HEK293T (cell line): ENCODE data around the gene UMODL1.

Source experiments
- CTCF ChIA-PET: fragments of 350-600 bp; formaldehyde crosslinking; extraction: SDS; loops from one replicate; lab custom pipeline; 2021; ENCODE audit warnings: antibody characterized with exemption, inconsistent platforms; lab: Yijun Ruan, JAX
- POLR2A ChIA-PET: fragments of 350-600 bp; formaldehyde crosslinking; extraction: SDS; loops from one replicate; lab custom pipeline; 2020; ENCODE audit warnings: antibody characterized with exemption, inconsistent platforms; lab: Yijun Ruan, JAX
- DNase-seq: peaks from one replicate; pipeline ENCODE4 v3.0.0; 2012; ENCODE audit warnings: mixed read lengths; ENCODE audit errors: extremely low spot score
- ARNT ChIP-seq: fragments of 450-650 bp; IDR thresholded peaks from 2 replicates; pipeline ENCODE4 v1.6.1; 2017; ENCODE audit warnings: mild to moderate bottlenecking
- BHLHE40 ChIP-seq: fragments of 450-650 bp; IDR thresholded peaks from 2 replicates; pipeline ENCODE4 v1.6.1; 2016; ENCODE audit warnings: mild to moderate bottlenecking, moderate library complexity, borderline replicate concordance
- CTBP1 ChIP-seq: fragments of 450-650 bp; IDR thresholded peaks from 2 replicates; pipeline ENCODE4 v1.6.1; 2016; ENCODE audit warnings: borderline replicate concordance
- ELF4 ChIP-seq: fragments of 450-650 bp; IDR thresholded peaks from 2 replicates; pipeline ENCODE4 v1.6.1; 2017; ENCODE audit warnings: antibody characterized with exemption
- FOXA1 ChIP-seq: fragments of 450-650 bp; IDR thresholded peaks from 2 replicates; pipeline ENCODE4 v1.6.1; 2016; ENCODE audit warnings: mild to moderate bottlenecking
- FOXK2 ChIP-seq: fragments of 450-650 bp; IDR thresholded peaks from 2 replicates; pipeline ENCODE4 v1.6.1; 2016; ENCODE audit warnings: mild to moderate bottlenecking
- FOXM1 ChIP-seq: fragments of 450-650 bp; IDR thresholded peaks from 2 replicates; pipeline ENCODE4 v1.6.1; 2017; ENCODE audit warnings: mild to moderate bottlenecking, borderline replicate concordance
- HDGF ChIP-seq: fragments of 450-650 bp; IDR thresholded peaks from 2 replicates; pipeline ENCODE4 v1.6.1; 2017; ENCODE audit warnings: antibody characterized with exemption, borderline replicate concordance
- L3MBTL2 ChIP-seq: fragments of 450-650 bp; conservative IDR thresholded peaks from 2 replicates; pipeline ENCODE4 v1.6.1; 2016; ENCODE audit warnings: mild to moderate bottlenecking
- LEF1 ChIP-seq: fragments of 450-650 bp; IDR thresholded peaks from 2 replicates; pipeline ENCODE4 v1.6.1; 2017; ENCODE audit warnings: mild to moderate bottlenecking, borderline replicate concordance
- NFRKB ChIP-seq: fragments of 450-650 bp; IDR thresholded peaks from 2 replicates; pipeline ENCODE4 v1.6.1; 2016; ENCODE audit warnings: mild to moderate bottlenecking, moderate library complexity
- PKNOX1 ChIP-seq: fragments of 450-650 bp; IDR thresholded peaks from 2 replicates; pipeline ENCODE4 v1.6.1; 2016
- SP1 ChIP-seq: fragments of 450-650 bp; IDR thresholded peaks from 2 replicates; pipeline ENCODE4 v1.6.1; 2017
- SUZ12 ChIP-seq: fragments of 450-650 bp; IDR thresholded peaks from 2 replicates; pipeline ENCODE4 v1.6.1; 2016; ENCODE audit warnings: mild to moderate bottlenecking
- TARDBP ChIP-seq: fragments of 450-650 bp; IDR thresholded peaks from 2 replicates; pipeline ENCODE4 v1.6.1; 2016
- ZNF384 ChIP-seq: fragments of 450-650 bp; IDR thresholded peaks from 2 replicates; pipeline ENCODE4 v1.6.1; 2016

Gene UMODL1

GRCh38 chr21:42117229-42117966 is 46.3 kb downstream of the UMODL1 start:
- peak; percentile 86 for DNase-seq
- POLR2A ChIA-PET: interaction anchor here (0.6 kb wide), 1 partner anchor 194 kb away, joined by 3 read pairs; no protein-coding TSS in a partner anchor
- CTCF ChIA-PET: interaction anchor here (0.5 to 3.2 kb wide), 14 partner anchors 8 to 505 kb away, joined by 3 to 24 read pairs (median 4); no protein-coding TSS in a partner anchor
- peak; percentile 46 for TF ChIP-seq L3MBTL2
- no peak for TF ChIP-seq SP1

GRCh38 chr21:42117967-42118780 is 47.1 kb downstream of the UMODL1 start:
- no peak for TF ChIP-seq ARNT
- no peak for TF ChIP-seq CTBP1
- TF ChIP-seq NFRKB: no peak
- TF ChIP-seq L3MBTL2: no peak
- no peak for TF ChIP-seq SP1
- TF ChIP-seq BHLHE40: no peak
- no peak for TF ChIP-seq TARDBP
- no peak for TF ChIP-seq FOXK2
- no peak for TF ChIP-seq FOXM1
- no peak for TF ChIP-seq SUZ12
- no peak for TF ChIP-seq PKNOX1
- TF ChIP-seq HDGF: no peak
- TF ChIP-seq FOXA1: no peak
- TF ChIP-seq LEF1: no peak
- no peak for TF ChIP-seq ZNF384
- no peak for TF ChIP-seq ELF4
- DNase-seq: no peak
- ChIA-PET POLR2A (no interaction called here), CTCF (interaction anchor here (0.5 to 3.2 kb wide), 13 partner anchors 8 to 506 kb away, joined by 3 to 24 read pairs (median 4); no protein-coding TSS in a partner anchor)

GRCh38 chr21:42118901-42119300 is 47.8 kb downstream of the UMODL1 start:
- CTCF ChIA-PET: interaction anchor here (0.6 to 3.2 kb wide), 3 partner anchors 11 to 302 kb away, joined by 3 to 24 read pairs (median 11); no protein-coding TSS in a partner anchor
- TF ChIP-seq BHLHE40 (no peak), ARNT (no peak), ZNF384 (no peak), PKNOX1 (no peak)
- POLR2A ChIA-PET: no interaction called here
- DNase-seq: no peak

GRCh38 chr21:42120101-42120902 is 49.2 kb downstream of the UMODL1 start:
- CTCF ChIA-PET: interaction anchor here (0.9 to 1.2 kb wide), 3 partner anchors 13 to 510 kb away, joined by 3 to 4 read pairs (median 3); no protein-coding TSS in a partner anchor
- POLR2A ChIA-PET: no interaction called here
- TF ChIP-seq SUZ12 (no peak), TARDBP (no peak), NFRKB (no peak), PKNOX1 (no peak), FOXM1 (no peak), BHLHE40 (no peak), ELF4 (no peak), LEF1 (no peak), CTBP1 (no peak), L3MBTL2 (no peak), ZNF384 (no peak), HDGF (no peak), ARNT (no peak), FOXA1 (no peak), SP1 (no peak)
- DNase-seq: no peak

GRCh38 chr21:42120903-42121535 is 49.9 kb downstream of the UMODL1 start:
- ChIA-PET POLR2A (no interaction called here), CTCF (interaction anchor here (1.0 to 1.2 kb wide), 2 partner anchors 14 to 511 kb away, joined by 3 to 4 read pairs; no protein-coding TSS in a partner anchor)
- DNase-seq: no peak
- TF ChIP-seq HDGF (no peak), FOXM1 (no peak), NFRKB (no peak), L3MBTL2 (no peak), ELF4 (no peak), FOXK2 (no peak), LEF1 (no peak), CTBP1 (no peak), TARDBP (no peak), SUZ12 (no peak), PKNOX1 (no peak), BHLHE40 (no peak), SP1 (no peak), ARNT (no peak), FOXA1 (no peak), ZNF384 (no peak)
